H9 (cell line): Measurements from ENCODE around the gene CRISPLD2. TPM values are rescaled to one million over a fixed set of nuclear protein-coding genes. Genes with fewer than 3 reads are reported as not detected.

ENCODE experiments used
- DNase-seq: peaks from one replicate; pipeline ENCODE4 v3.0.0-alpha.2; 2017
- H2AFZ ChIP-seq: one replicate; pipeline ENCODE4 v1.6.1; 2013; ENCODE audit warnings: mild to moderate bottlenecking, low read length, control low read depth, moderate library complexity
- H2AK5ac ChIP-seq: 2 replicates; pipeline ENCODE4 v1.6.1; 2013; ENCODE audit warnings: low read length, control low read depth, mixed read lengths; ENCODE audit not compliant: insufficient read length
- H2BK120ac ChIP-seq: one replicate; pipeline ENCODE4 v1.6.1; 2013; ENCODE audit warnings: low read depth, mild to moderate bottlenecking, low read length, control low read depth, inconsistent platforms; ENCODE audit not compliant: poor library complexity, severe bottlenecking
- H2BK12ac ChIP-seq: 2 replicates; pipeline ENCODE4 v1.6.1; 2013; ENCODE audit warnings: low read length, control low read depth, mixed read lengths, low read depth; ENCODE audit not compliant: insufficient read length
- H2BK15ac ChIP-seq: 2 replicates; pipeline ENCODE4 v1.6.1; 2013; ENCODE audit warnings: low read depth, low read length, control low read depth
- H2BK20ac ChIP-seq: one replicate; pipeline ENCODE4 v1.6.1; 2013; ENCODE audit warnings: low read depth, mild to moderate bottlenecking, low read length, control low read depth, inconsistent platforms; ENCODE audit not compliant: poor library complexity, severe bottlenecking
- H2BK5ac ChIP-seq: 2 replicates; pipeline ENCODE4 v1.6.1; 2013; ENCODE audit warnings: low read length, control low read depth, mixed read lengths; ENCODE audit not compliant: insufficient read length
- H3K14ac ChIP-seq: 2 replicates; pipeline ENCODE4 v1.6.1; 2013; ENCODE audit warnings: low read length, control low read depth; ENCODE audit not compliant: insufficient read depth
- H3K18ac ChIP-seq: 2 replicates; pipeline ENCODE4 v1.6.1; 2013; ENCODE audit warnings: low read depth, mild to moderate bottlenecking, mixed read lengths, low read length, control low read depth; ENCODE audit not compliant: insufficient read length
- H3K23ac ChIP-seq: 2 replicates; pipeline ENCODE4 v1.6.1; 2013; ENCODE audit warnings: low read length, control low read depth, mixed read lengths, low read depth; ENCODE audit not compliant: insufficient read length
- H3K23me2 ChIP-seq: 2 replicates; pipeline ENCODE4 v1.6.1; 2013; ENCODE audit warnings: low read depth, mild to moderate bottlenecking, mixed read lengths, low read length, control low read depth; ENCODE audit not compliant: insufficient read length, poor library complexity, severe bottlenecking
- H3K27ac ChIP-seq: 2 replicates; pipeline ENCODE4 v1.5.1; 2013; ENCODE audit warnings: low read length, control low read depth, mixed read lengths, low read depth; ENCODE audit not compliant: insufficient read length
- H3K27me3 ChIP-seq: 2 replicates; pipeline ENCODE4 v1.6.1; 2013; ENCODE audit warnings: low read length, control low read depth, inconsistent platforms; ENCODE audit not compliant: insufficient read depth
- H3K4ac ChIP-seq: 2 replicates; pipeline ENCODE4 v1.6.1; 2013; ENCODE audit warnings: low read depth, mild to moderate bottlenecking, control low read depth, inconsistent platforms, low read length, moderate library complexity
- H3K4me1 ChIP-seq: 2 replicates; pipeline ENCODE4 v1.6.1; 2013; ENCODE audit warnings: low read length, control low read depth, inconsistent platforms; ENCODE audit not compliant: insufficient read depth
- H3K4me2 ChIP-seq: 2 replicates; pipeline ENCODE4 v1.6.1; 2013; ENCODE audit warnings: low read length, control low read depth, mixed read lengths; ENCODE audit not compliant: insufficient read length, insufficient read depth
- H3K56ac ChIP-seq: 2 replicates; pipeline ENCODE4 v1.6.1; 2013; ENCODE audit warnings: low read depth, mild to moderate bottlenecking, mixed read lengths, low read length, control low read depth; ENCODE audit not compliant: insufficient read length
- H3K79me1 ChIP-seq: 2 replicates; pipeline ENCODE4 v1.6.1; 2013; ENCODE audit warnings: low read depth, mild to moderate bottlenecking, moderate library complexity, low read length, control low read depth, inconsistent platforms; ENCODE audit not compliant: insufficient read depth, poor library complexity, severe bottlenecking
- H3K79me2 ChIP-seq: 2 replicates; pipeline ENCODE4 v1.6.1; 2013; ENCODE audit warnings: low read length, control low read depth, inconsistent platforms; ENCODE audit not compliant: insufficient read depth
- H3K9ac ChIP-seq: 2 replicates; pipeline ENCODE4 v1.6.1; 2013; ENCODE audit warnings: low read length, control low read depth, mixed read lengths; ENCODE audit not compliant: insufficient read length; ENCODE audit errors: extremely low read depth
- H3K9me3 ChIP-seq: one replicate; pipeline ENCODE4 v1.6.1; 2013; ENCODE audit warnings: low read depth, low read length, inconsistent platforms; ENCODE audit not compliant: control insufficient read depth
- H3T11ph ChIP-seq: one replicate; pipeline ENCODE4 v1.6.1; 2013; ENCODE audit warnings: mild to moderate bottlenecking, low read length, control low read depth, inconsistent platforms
- H4K20me1 ChIP-seq: one replicate; pipeline ENCODE4 v1.6.1; 2013; ENCODE audit not compliant: control insufficient read depth, insufficient read length, insufficient read depth
- H4K5ac ChIP-seq: 2 replicates; pipeline ENCODE4 v1.6.1; 2013; ENCODE audit warnings: low read depth, mild to moderate bottlenecking, mixed read lengths, low read length, control low read depth; ENCODE audit not compliant: insufficient read length
- H4K8ac ChIP-seq: replicated peaks from 2 replicates; pipeline ENCODE4 v1.6.1; 2013; ENCODE audit warnings: low read length, control low read depth, mixed read lengths, low read depth; ENCODE audit not compliant: insufficient read length
- H4K91ac ChIP-seq: 2 replicates; pipeline ENCODE4 v1.6.1; 2013; ENCODE audit warnings: low read depth, mild to moderate bottlenecking, moderate library complexity, mixed read lengths, low read length, control low read depth; ENCODE audit not compliant: insufficient read length
- H3K27ac Mint-ChIP-seq, 3 experiments: 2 replicates in 2 of 3; 3 replicates in 1 of 3; pipeline ENCODE4 v1.8.0; 2020 to 2021; ENCODE audit warnings: mixed read lengths in 3 of 3, mild to moderate bottlenecking in 1 of 3, moderate library complexity in 1 of 3
- H3K27me3 Mint-ChIP-seq: 2 replicates; pipeline ENCODE4 v1.8.0; 2021; ENCODE audit warnings: low read depth, mild to moderate bottlenecking, moderate library complexity, mixed read lengths
- H3K36me3 Mint-ChIP-seq, 3 experiments: 2 replicates in 2 of 3; 3 replicates in 1 of 3; pipeline ENCODE4 v1.8.0; 2020 to 2021; ENCODE audit warnings: low read depth in 3 of 3, mixed read lengths in 3 of 3; ENCODE audit not compliant: insufficient read depth in 1 of 3
- H3K4me1 Mint-ChIP-seq, 2 experiments: 2 replicates each; pipeline ENCODE4 v1.8.0; 2020; ENCODE audit warnings: mixed read lengths in 2 of 2
- H3K4me3 Mint-ChIP-seq, 2 experiments: 2 replicates in 1 of 2; 3 replicates in 1 of 2; pipeline ENCODE4 v1.8.0; 2020 to 2021; ENCODE audit warnings: mild to moderate bottlenecking in 2 of 2, mixed read lengths in 2 of 2, moderate library complexity in 1 of 2
- H3K9me3 Mint-ChIP-seq, 2 experiments: 2 replicates in 1 of 2; 3 replicates in 1 of 2; pipeline ENCODE4 v1.8.0; 2020; ENCODE audit warnings: mild to moderate bottlenecking in 2 of 2, mixed read lengths in 2 of 2, moderate library complexity in 1 of 2
- WGBS: extraction: QIAGEN DNeasy Blood & Tissue Kit; methylation state at CpG from one replicate; pipeline ENCODE4 v1.1.7; 2013; ENCODE audit warnings: missing lambda C conversion rate, low lambda C conversion rate, mixed read lengths; ENCODE audit not compliant: insufficient read length; ENCODE audit errors: extremely low coverage; 5-methylcytosine and 5-hydroxymethylcytosine counted together
- total RNA-seq: library from RNA; stranded (reverse); gene quantifications from 2 replicates; pipeline ENCODE4 v1.2.1, GENCODE V29; 2021
- TF ChIP-seq, protein P1 (sequence below): fragments of 200-600 bp; sonication (generic); conservative IDR thresholded peaks from 3 replicates; pipeline ENCODE4 v1.8.0; 2021; ENCODE audit warnings: antibody characterized with exemption, mild to moderate bottlenecking

CRISPLD2 gene
- total RNA-seq, 1 experiment from 2014 or later = 2.3 TPM

GRCh38 chr16:84957792-84958191 is 138.0 kb downstream of the CRISPLD2 start:
- H3T11ph ChIP-seq = no peak overlapping the region
- H4K91ac ChIP-seq = no peak overlapping the region
- no peak overlapping the region for H2BK120ac ChIP-seq
- H3K36me3 Mint-ChIP-seq = no peaks in the 10 kb centered on the region
- H4K20me1 ChIP-seq = no peaks in the 10 kb centered on the region
- no peak overlapping the region for H4K8ac ChIP-seq
- H3K27me3 ChIP-seq = no peaks in the 10 kb centered on the region
- TF ChIP-seq, protein P1, sequence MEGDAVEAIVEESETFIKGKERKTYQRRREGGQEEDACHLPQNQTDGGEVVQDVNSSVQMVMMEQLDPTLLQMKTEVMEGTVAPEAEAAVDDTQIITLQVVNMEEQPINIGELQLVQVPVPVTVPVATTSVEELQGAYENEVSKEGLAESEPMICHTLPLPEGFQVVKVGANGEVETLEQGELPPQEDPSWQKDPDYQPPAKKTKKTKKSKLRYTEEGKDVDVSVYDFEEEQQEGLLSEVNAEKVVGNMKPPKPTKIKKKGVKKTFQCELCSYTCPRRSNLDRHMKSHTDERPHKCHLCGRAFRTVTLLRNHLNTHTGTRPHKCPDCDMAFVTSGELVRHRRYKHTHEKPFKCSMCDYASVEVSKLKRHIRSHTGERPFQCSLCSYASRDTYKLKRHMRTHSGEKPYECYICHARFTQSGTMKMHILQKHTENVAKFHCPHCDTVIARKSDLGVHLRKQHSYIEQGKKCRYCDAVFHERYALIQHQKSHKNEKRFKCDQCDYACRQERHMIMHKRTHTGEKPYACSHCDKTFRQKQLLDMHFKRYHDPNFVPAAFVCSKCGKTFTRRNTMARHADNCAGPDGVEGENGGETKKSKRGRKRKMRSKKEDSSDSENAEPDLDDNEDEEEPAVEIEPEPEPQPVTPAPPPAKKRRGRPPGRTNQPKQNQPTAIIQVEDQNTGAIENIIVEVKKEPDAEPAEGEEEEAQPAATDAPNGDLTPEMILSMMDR = no peak
- no peaks in the 10 kb centered on the region for H3K9me3 Mint-ChIP-seq
- no peaks in the 10 kb centered on the region for H3K9me3 ChIP-seq
- H3K18ac ChIP-seq = no peak overlapping the region
- H2BK12ac ChIP-seq = no peak overlapping the region
- no peak overlapping the region for H2AK5ac ChIP-seq
- no peak overlapping the region for H3K27ac Mint-ChIP-seq
- no peak overlapping the region for H2BK20ac ChIP-seq
- no peak overlapping the region for H3K14ac ChIP-seq
- H3K4me2 ChIP-seq = no peak overlapping the region
- no peak overlapping the region for H3K23ac ChIP-seq
- no peak overlapping the region for H3K4ac ChIP-seq
- no peak overlapping the region for H2AFZ ChIP-seq
- H3K79me2 ChIP-seq = no peaks in the 10 kb centered on the region
- no peaks in the 10 kb centered on the region for H3K79me1 ChIP-seq
- no peak overlapping the region for H3K4me3 Mint-ChIP-seq
- no peak overlapping the region for H2BK15ac ChIP-seq
- H3K9ac ChIP-seq = no peak overlapping the region
- no peak for DNase-seq
- H3K27ac ChIP-seq = no peak overlapping the region
- no CpG with 5 or more reads among the region's 1 CpG for WGBS
- peaks cover 4% of the 10 kb centered on the region; the same call in 1 of the 2 replicates for H3K27me3 Mint-ChIP-seq
- no peaks in the 10 kb centered on the region for H3K23me2 ChIP-seq
- no peaks in the 10 kb centered on the region for H3K4me1 ChIP-seq
- no peak overlapping the region for H2BK5ac ChIP-seq
- H3K56ac ChIP-seq = no peak overlapping the region
- H4K5ac ChIP-seq = no peak overlapping the region
- H3K4me1 Mint-ChIP-seq = no peaks in the 10 kb centered on the region; a peak in 1 of 4 replicates

Other genes with a start within 250 kb of the CRISPLD2 start
- 81.4 and 88.6 TPM in 2 replicates for gene COTL1, start 201.9 kb upstream of the CRISPLD2 start, total RNA-seq
- 32.2 and 36.7 TPM in 2 replicates for gene KLHL36, start 171.5 kb upstream of the CRISPLD2 start, total RNA-seq
- gene USP10, start 120.0 kb upstream of the CRISPLD2 start, total RNA-seq = 203 and 205 TPM in 2 replicates
- 39.1 and 44.0 TPM in 2 replicates for gene ZDHHC7, start 191.6 kb downstream of the CRISPLD2 start, total RNA-seq
- gene KIAA0513, start 207.8 kb downstream of the CRISPLD2 start, total RNA-seq = 3.8 and 4.7 TPM in 2 replicates